ENCODE measurements around the gene VSX1.

VSX1 gene

DNA sequence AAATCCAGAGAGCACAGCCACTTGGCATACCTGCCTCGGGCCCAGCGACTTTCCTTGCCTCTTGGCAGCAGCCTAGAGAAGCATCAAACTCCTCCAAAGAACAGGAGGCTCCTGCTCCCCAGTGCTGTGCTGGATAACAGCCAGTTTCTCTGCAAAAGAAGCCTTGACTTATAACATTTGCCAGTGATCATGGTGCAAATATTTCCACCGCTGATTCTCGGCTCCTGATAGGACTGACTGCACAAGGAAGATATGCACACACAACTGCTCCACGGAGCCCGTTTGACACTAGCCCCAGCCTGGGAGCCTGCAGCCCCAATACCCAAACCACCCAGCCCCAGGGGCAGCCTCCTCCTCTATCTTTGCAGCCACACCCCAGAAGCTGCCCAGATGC, 41.5 kb downstream of the VSX1 start:
- no peak for DNase-seq

- DNase-seq, result no peak
Observed at GRCh38 chr20:25039697-25040437, 42.1 kb downstream of the VSX1 start.

GRCh38 chr20:25038591-25039015, 43.3 kb downstream of the VSX1 start:
- no peak for DNase-seq

- no peak for DNase-seq
Observed at GRCh38 chr20:25038103-25038410, 43.9 kb downstream of the VSX1 start.

- DNase-seq, result no peak
Observed at GRCh38 chr20:25037288-25038102, 44.4 kb downstream of the VSX1 start.

DNA sequence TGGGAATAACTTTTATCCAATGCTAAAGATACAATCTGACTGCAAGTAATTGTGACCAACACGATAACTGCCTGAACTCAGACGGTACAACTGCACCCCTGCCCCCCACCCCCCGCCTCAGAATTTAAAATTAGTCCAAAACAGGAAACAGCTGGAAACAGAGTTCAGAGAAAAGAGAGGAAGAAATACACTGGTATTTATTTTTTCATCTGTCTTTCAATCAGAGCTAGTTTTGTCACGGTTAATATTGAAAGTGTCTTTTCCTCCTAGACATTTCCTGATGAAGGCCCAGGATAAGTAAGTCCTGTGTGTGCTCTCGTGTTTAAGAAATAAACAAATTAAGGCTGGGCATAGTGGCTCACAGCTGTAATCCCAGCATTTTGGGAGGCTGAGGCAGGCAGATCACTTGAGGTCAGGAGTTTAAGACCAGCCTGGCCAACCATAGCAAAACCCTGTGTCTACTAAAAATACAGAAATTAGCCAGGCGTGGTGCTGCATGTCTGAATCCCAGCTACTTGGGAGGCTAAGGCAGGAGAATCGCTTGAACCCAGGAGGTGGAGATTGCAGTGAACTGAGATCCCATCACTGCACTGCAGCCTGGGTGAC, 45.5 kb downstream of the VSX1 start:
- DNase-seq, result no peak

DNA sequence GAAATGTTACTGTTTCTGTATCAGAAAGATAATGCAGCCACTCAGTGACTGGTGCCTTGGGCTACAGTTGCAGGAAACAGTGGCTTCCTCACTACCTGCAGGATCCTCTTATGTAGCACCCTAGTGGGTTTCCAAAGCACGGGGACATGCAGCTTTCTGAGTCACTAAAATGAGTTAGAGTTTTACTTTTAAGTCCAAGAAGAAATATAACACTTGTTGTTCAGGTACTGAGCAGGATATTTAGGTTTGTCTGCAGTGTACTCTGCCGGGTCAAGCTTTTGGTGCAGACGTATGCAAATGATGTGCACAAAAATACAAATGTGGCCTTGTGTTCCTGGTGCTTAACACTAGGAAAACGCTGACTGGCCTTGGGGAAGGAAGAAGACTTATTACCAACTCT, 46.0 kb downstream of the VSX1 start:
- DNase-seq, result no peak

- DNase-seq, result no peak
Observed at GRCh38 chr20:25033924-25034300, 48.0 kb downstream of the VSX1 start.

DNA sequence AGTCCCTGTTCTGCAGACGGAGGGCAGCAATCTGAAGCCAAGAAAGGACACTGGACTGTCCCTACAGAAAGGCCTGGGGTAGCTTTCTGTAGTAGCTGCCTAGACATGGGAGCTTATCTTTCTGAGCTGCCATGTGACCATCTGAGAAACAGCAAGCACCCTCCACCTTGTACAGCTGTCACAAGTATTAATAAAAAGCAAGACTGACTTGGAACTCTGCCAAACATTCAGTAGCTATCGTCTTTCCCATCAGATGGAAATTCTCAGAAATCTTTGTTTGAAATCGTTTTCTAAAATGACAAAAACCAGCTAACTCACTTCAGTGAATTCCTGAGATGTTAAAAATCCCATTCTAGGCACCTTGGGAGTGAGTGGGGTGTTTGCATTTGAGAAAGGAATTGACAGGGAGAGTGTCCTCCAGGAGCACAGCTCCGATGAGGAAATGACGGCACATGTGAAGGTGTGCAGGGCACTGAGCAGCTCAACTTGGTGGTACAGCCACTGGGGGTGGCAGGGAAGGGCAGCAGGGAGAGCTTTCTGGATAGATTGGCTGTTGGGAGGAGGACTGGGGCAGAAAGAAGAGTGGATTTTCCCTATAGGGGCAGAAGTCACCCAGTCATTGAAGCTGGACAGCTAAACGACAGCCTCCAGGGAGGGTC, 48.5 kb downstream of the VSX1 start:
- no peak for DNase-seq

- DNase-seq, result no peak
Observed at GRCh38 chr20:25032478-25033264, 49.3 kb downstream of the VSX1 start.

- DNase-seq, result no peak
Observed at GRCh38 chr20:25032065-25032477, 49.9 kb downstream of the VSX1 start.

DNA sequence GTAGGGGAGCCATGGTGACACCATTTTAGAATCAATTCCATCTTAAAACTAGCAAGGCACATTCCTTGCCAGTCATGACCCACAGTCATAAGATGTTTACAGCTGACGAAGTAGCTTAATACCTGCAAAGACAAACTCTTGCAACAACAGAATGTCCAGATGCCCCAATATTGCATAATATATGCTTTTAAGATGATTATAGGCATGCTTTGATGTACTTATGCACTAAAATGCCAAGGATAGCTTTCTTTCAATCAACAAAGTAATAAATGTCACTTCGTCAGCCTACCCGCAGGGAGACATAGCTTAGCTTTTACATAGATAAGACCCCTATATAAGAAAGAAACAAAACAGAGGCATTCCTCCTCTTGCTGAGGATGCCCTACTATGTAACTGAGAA, 50.7 kb downstream of the VSX1 start:
- no peak for DNase-seq

DNA sequence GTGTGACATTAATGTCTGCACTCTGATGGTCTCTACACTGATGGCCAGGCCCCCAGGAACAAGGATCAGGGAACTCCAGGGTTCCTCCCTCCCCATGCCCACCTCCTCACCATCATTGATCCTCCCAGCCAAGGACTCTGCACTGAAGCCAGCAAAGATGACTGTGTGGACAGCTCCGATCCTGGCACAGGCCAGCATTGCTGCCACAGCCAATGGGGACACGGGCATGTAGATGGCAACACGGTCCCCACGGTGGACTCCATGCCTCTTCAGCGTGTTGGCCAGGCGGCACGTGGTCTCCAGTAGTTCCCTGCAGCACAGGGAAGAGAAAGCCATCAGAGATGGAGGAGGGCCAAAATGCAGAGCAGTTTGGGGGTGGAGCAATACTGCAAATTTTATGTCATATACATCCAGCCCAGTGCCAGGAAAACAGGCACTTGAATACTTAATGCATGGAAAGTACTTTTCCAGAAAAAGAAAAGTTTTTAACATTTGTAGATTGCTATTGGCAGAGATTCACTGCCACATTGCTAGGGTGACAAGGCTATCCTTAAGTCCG, 51.2 kb downstream of the VSX1 start:
- DNase-seq, result no peak

DNA sequence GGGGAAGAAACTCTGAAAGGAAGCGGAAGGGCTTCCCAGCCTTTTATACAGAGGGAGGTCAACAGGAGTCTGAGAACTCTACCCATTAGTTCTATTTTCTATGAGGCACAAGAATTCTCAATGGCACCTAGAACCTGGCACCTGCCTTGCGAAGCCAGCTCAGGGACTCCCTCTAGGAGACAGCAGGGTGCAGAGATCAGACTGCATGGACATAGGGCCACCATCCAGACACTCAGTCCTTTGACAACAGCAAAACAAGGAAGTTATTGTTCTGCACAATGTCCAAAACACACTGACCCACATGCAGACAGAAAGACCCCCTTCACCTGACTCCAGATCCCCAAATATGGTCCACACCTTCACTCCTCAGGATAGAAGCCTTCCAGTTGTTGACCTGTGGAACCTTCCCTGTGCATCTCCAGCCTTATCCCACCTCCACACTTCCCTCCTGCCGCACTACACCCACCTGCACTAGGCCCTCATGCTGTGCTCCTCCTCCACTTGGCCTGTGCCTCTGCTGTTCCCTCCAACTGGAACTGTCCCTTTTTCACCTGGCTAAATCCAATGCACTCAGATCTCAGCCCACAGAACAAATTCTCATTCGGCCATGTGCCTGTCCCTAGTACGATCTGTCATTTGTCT, 51.8 kb downstream of the VSX1 start:
- DNase-seq, result no peak

DNA sequence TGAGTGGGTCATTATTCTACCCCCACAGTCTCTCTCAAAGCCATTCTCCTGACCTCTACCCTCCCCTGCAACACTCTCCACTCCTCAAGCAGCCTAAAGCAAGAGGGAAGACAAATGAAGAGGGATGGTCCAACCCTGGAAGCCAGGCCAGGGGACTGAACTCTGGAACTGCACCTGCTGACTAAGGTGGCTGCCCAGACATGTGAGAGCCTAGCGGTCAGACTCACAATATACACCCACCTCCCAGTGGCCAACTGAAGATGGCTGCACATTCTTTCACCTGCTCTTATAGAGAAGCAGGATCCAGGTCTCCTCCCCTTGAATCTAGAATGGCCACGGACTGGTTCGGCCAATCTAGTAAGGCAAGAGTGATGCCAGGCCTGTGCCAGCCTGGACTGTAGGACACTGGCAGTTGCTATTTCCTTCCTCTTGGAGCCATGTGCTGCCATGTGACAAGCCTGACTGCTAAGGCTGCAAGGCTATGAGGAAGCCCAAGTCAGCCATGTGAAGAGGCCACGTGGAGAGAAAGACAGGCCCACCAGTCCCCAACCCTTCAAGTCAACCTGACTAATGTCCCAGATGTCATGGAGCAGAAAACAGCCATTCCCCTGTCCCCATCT, 55.8 kb downstream of the VSX1 start:
- DNase-seq, result no peak
